Measurements from ENCODE around the gene HACD1.

Gene HACD1

DNA sequence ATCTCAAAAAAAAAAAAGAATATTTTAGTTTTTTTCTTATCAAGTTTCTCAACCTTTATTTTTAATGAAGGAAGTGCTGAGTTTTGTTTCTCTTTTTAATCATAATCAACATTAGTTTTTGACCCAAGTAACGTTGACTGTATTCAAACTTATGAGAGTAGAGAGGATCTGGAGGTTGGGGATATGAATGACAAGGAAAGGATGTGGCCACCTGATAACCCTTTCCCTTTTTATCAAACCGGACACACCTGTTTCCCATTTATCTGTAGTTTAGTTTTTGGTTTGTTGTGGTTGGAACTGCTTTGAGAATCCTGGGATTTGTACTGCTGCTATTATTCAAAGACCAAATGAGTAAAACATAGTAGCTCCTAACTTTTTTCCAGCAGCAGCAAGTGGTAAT, 38.6 kb downstream of the HACD1 start:
- DNase-seq (ENCODE audit: low spot score): no peak

DNA sequence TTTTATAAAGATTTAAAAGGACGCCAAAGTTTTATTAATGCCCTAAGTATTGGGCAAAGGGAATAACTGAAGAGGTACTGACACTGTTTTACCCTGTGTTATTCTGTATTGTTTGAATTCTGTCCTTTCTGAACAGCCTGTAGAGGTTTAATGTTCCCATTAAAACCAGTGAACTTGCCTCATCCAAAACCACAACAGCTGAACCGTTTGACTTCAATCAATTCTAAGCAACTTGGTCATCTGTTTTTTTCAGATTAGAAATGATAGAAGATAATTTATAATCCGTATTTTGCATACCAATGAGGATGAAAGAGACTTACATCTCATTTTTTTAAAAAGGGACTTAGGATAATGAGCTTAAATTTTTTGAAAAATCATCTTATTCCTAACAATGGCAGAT, 40.4 kb downstream of the HACD1 start:
- DNase-seq (ENCODE audit: low spot score): no peak

DNA sequence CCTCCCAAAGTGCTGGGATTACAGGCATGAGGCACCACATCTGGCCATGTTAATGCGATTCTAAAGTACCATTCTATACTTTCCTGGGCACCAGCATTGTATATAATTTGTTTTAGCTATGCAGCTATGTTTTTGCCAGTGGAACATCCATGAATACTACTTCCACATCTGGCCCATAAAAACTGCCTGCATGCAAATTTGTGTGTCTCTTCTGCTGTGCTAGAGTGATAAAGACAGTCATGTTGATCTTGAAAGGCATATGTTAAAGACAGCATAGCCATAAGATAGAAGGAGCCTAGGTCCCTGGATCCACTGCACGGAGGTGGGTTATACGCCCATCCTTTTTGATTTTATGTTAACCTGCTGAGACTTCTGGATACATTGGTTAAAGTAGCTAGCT, 52.3 kb downstream of the HACD1 start:
- DNase-seq (ENCODE audit: low spot score): no peak

GRCh38 chr10:17563452-17563851, 53.7 kb downstream of the HACD1 start:
- no peak for DNase-seq (ENCODE audit: low spot score)

- no peak for DNase-seq (ENCODE audit: low spot score)
Measured at GRCh38 chr10:17562614-17563013, 54.6 kb downstream of the HACD1 start.

GRCh38 chr10:17561111-17561510, 56.1 kb downstream of the HACD1 start:
- DNase-seq (ENCODE audit: low spot score): no peak

DNA sequence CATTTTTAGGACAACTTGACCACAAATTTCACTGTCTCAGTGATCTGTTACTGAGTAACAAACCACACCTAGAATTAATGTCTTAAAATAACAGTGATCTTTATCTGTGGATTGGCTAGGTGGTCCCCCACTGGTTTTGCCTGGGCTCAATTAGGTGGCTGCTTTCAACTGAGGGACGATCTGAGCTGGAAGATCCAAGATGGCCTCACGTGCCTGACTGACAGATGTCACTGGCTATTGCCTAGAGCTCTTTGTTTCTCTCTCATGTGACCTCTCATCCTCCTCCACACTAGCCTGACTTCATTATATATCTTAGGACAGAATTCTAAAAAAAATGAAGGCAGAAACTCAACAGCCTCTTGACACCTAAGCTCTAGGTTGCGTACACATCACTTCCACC, 59.7 kb downstream of the HACD1 start:
- DNase-seq (ENCODE audit: low spot score): no peak

- no peak for DNase-seq (ENCODE audit: low spot score)
Measured at GRCh38 chr10:17548770-17549169, 68.4 kb downstream of the HACD1 start.

DNA sequence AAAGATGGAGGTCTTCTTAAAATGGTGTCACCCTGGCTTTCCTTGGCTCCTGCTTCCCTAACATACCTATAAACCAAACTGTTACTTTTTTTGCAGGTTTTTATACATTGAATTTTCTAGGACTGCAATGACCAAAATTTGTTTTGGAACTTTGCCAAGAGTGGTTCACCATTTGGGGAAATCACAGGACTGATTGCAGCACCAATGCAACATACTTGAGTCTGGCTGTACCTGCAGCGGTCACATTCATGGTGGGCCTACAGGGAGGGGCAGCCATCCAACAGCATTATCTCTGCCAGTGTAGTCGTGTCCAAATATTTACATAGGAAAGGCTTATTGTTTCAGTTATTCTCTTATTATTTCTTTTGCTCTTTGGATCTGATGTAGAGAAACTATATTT, 69.0 kb downstream of the HACD1 start:
- DNase-seq (ENCODE audit: low spot score): no peak

DNA sequence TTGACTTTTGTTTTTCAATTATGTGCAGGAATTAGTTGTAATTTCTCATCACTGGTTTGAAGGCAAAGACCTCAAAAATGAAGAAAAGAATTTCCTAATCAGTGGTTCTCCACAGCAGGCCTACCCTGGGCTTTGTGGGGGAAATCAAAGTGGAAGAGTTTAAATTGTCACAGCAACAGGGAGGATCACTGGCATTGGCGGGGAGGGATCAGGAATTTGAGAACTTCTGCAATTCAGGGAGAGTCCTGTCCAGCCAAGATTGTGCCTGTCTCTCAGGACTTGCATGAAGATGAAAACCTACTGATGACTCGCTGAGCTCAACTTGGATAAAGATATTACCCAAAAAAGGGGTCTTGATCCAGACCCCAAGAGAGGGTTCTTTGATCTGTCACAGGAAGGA, 70.1 kb downstream of the HACD1 start:
- DNase-seq (ENCODE audit: low spot score): no peak

DNA sequence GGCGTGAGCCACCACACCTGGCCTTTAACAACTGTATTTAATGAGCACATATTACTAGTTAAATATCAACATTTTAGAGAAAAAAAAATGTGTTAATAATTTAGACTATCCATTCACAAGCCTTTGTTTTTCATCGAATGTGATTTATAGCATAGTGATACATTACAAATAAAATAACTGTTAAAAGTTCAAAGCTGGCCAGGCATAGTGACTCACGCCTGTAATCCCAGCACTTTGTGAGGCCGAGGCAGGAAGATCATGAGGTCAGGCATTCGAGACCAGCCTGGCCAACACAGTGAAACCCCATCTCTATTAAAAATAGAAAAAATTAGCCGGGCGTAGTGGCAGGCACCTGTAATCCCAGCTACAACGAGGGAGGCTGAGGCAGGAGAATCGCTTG, 72.7 kb downstream of the HACD1 start:
- no peak for DNase-seq (ENCODE audit: low spot score)
